ENCODE measurements around the gene MRPL21. TPM values are rescaled to one million over a fixed set of nuclear protein-coding genes. Genes with fewer than 3 reads are reported as not detected.

MRPL21 gene
- total RNA-seq, 4 donors from 2014 or later = 61.0 to 75.5 (median 64.6) TPM

- Histone ChIP-seq H3K4me3 (no peak overlapping the region), H3K27ac (no peak overlapping the region), H3K4me1 (peaks cover 15 to 28% of the 10 kb centered on the region in 2 donors), H3K27me3 (no peaks in the 10 kb centered on the region), H3K36me3 (peaks cover 0 to 41% of the 10 kb centered on the region in 2 donors), H3K9me3 (no peaks in the 10 kb centered on the region)
- no peak for TF ChIP-seq CTCF (IDR thresholded peaks at IDR 0.05 in 4 of 5, conservative IDR thresholded peaks at IDR 0.05 in 1 of 5)
- TF ChIP-seq POLR2A (IDR thresholded peaks at IDR 0.05) = no peak
- ATAC-seq (no peak), DNase-seq (no peak)
- intact Hi-C loops (cut with DNase I; ENCODE audit: low total_unique reads) = loop anchor here (5.0 to 10.0 kb wide), 2 partner anchors 59 to 686 kb away; partner anchors contain the start of genes CPT1A and KMT5B
- in situ Hi-C loops (cut with MboI; ENCODE audit: low sequenced_read_pairs in 4 of 4) = no loop called here
Measured at GRCh38 chr11:68900835-68901381, 2.7 kb downstream of the MRPL21 start.

- TF ChIP-seq POLR2A (IDR thresholded peaks at IDR 0.05) (no peak), CTCF (IDR thresholded peaks at IDR 0.05 in 4 of 5, conservative IDR thresholded peaks at IDR 0.05 in 1 of 5) (no peak)
- no peaks in the 10 kb centered on the region for H3K27me3 ChIP-seq
- DNase-seq (no peak), ATAC-seq (no peak)
- peaks cover 4 to 7% of the 10 kb centered on the region in 2 donors for H3K4me1 ChIP-seq
- no peaks in the 10 kb centered on the region for H3K9me3 ChIP-seq
- intact Hi-C loops (cut with DNase I; ENCODE audit: low total_unique reads) (no loop called here), in situ Hi-C loops (cut with MboI; ENCODE audit: low sequenced_read_pairs in 4 of 4) (no loop called here)
- no peak overlapping the region for H3K4me3 ChIP-seq
- peaks cover 2 to 76% of the 10 kb centered on the region in 2 donors for H3K36me3 ChIP-seq
- no peak overlapping the region for H3K27ac ChIP-seq
Measured at GRCh38 chr11:68897441-68897840, 6.2 kb downstream of the MRPL21 start.

- H3K9me3 ChIP-seq = no peaks in the 10 kb centered on the region
- in situ Hi-C loops (cut with MboI; ENCODE audit: low sequenced_read_pairs in 4 of 4) (no loop called here), intact Hi-C loops (cut with DNase I; ENCODE audit: low total_unique reads) (no loop called here)
- no peak for TF ChIP-seq CTCF (IDR thresholded peaks at IDR 0.05 in 4 of 5, conservative IDR thresholded peaks at IDR 0.05 in 1 of 5)
- no peak for TF ChIP-seq POLR2A (IDR thresholded peaks at IDR 0.05)
- no peak overlapping the region for H3K4me3 ChIP-seq
- ATAC-seq (no peak), DNase-seq (no peak)
- H3K4me1 ChIP-seq = peaks cover 5% of the 10 kb centered on the region in 2 donors
- no peak overlapping the region for H3K27ac ChIP-seq
- no peaks in the 10 kb centered on the region for H3K27me3 ChIP-seq
- H3K36me3 ChIP-seq = peaks cover 2 to 81% of the 10 kb centered on the region in 2 donors
Measured at GRCh38 chr11:68896171-68896959, 7.3 kb downstream of the MRPL21 start.

GRCh38 chr11:68893282-68893681 lies 10.3 kb downstream of the MRPL21 start:
- DNase-seq (no peak), ATAC-seq (no peak)
- in situ Hi-C loops (cut with MboI; ENCODE audit: low sequenced_read_pairs in 4 of 4) = no loop called here
- Histone ChIP-seq H3K27me3 (no peaks in the 10 kb centered on the region), H3K36me3 (peaks cover 2 to 68% of the 10 kb centered on the region in 2 donors), H3K4me3 (no peak overlapping the region), H3K9me3 (no peaks in the 10 kb centered on the region), H3K27ac (no peak overlapping the region), H3K4me1 (peaks cover 14 to 16% of the 10 kb centered on the region in 2 donors)
- TF ChIP-seq CTCF (IDR thresholded peaks at IDR 0.05 in 4 of 5, conservative IDR thresholded peaks at IDR 0.05 in 1 of 5) (no peak), POLR2A (IDR thresholded peaks at IDR 0.05) (no peak)
- intact Hi-C loops (cut with DNase I; ENCODE audit: low total_unique reads) = no loop called here

All from gastrocnemius medialis (tissue), 4 donors.